OCI-LY7 (cell line): ENCODE data around the gene P3H2. TPM values are rescaled to one million over a fixed set of nuclear protein-coding genes. Genes with fewer than 3 reads are reported as not detected.

Experiments
- BruUV-seq: library from RNA; stranded (reverse); fragments of 400-500 nt; replicated peaks from 2 replicates; lab custom pipeline; 2021; lab: Mats Ljungman, UMichigan
- CTCF ChIA-PET: fragments of 300-600 bp; sonication (Branson Sonifier 250); formaldehyde crosslinking; loops from one replicate; lab custom pipeline; 2022; ENCODE audit warnings: antibody characterized with exemption; ENCODE audit not compliant: unreplicated experiment; lab: Charles Lee
- POLR2A ChIA-PET: fragments of 300-600 bp; sonication (Branson Sonifier 250); formaldehyde crosslinking; loops from one replicate; lab custom pipeline; 2022; ENCODE audit warnings: antibody characterized with exemption; lab: Charles Lee
- DNase-seq: peaks from one replicate; pipeline ENCODE4 v3.0.0-alpha.2; 2015; ENCODE audit warnings: low spot score
- H2AFZ ChIP-seq: fragments of 200-600 bp; sonication (generic), shearing (Covaris generic); 2 replicates; pipeline ENCODE4 v1.6.1; 2014; ENCODE audit warnings: mild to moderate bottlenecking, antibody characterized with exemption, low read length, moderate library complexity
- H3K27ac ChIP-seq: fragments of 200-600 bp; sonication (generic); 2 replicates; pipeline ENCODE4 v1.5.1; 2014; ENCODE audit warnings: mixed run types, low read depth, mild to moderate bottlenecking, moderate library complexity, low read length, inconsistent platforms; ENCODE audit not compliant: poor library complexity, severe bottlenecking
- H3K36me3 ChIP-seq: fragments of 200-600 bp; sonication (generic); 2 replicates; pipeline ENCODE4 v1.6.1; 2014; ENCODE audit warnings: mild to moderate bottlenecking, antibody characterized with exemption, low read length, moderate library complexity, mixed read lengths; ENCODE audit not compliant: insufficient read depth
- H3K4me1 ChIP-seq: fragments of 200-600 bp; sonication (generic); 2 replicates; pipeline ENCODE4 v1.5.1; 2014; ENCODE audit warnings: mild to moderate bottlenecking, low read length; ENCODE audit not compliant: insufficient read depth, poor library complexity, severe bottlenecking
- H3K4me2 ChIP-seq: fragments of 200-600 bp; sonication (generic); 2 replicates; pipeline ENCODE4 v1.6.1; 2014; ENCODE audit warnings: mild to moderate bottlenecking, low read length
- H3K4me3 ChIP-seq: fragments of 200-600 bp; sonication (generic); 2 replicates; pipeline ENCODE4 v1.5.1; 2014; ENCODE audit warnings: mild to moderate bottlenecking, low read depth, low read length; ENCODE audit not compliant: poor library complexity, severe bottlenecking
- H3K79me2 ChIP-seq: fragments of 200-600 bp; sonication (generic); 2 replicates; pipeline ENCODE4 v1.6.1; 2016; ENCODE audit warnings: low read depth, mild to moderate bottlenecking, low read length, moderate library complexity, mixed read lengths; ENCODE audit not compliant: insufficient read depth
- H3K9me2 ChIP-seq: fragments of 200-600 bp; sonication (generic); 2 replicates; pipeline ENCODE4 v1.6.1; 2016; ENCODE audit warnings: mild to moderate bottlenecking, low read length, mixed read lengths; ENCODE audit not compliant: insufficient read depth
- H3K9me3 ChIP-seq: fragments of 200-600 bp; sonication (generic); 2 replicates; pipeline ENCODE4 v1.6.1; 2014; ENCODE audit warnings: mild to moderate bottlenecking, mixed run types, low read length, mixed read lengths
- H4K20me1 ChIP-seq: fragments of 200-600 bp; sonication (generic); 2 replicates; pipeline ENCODE4 v1.6.1; 2014; ENCODE audit warnings: mild to moderate bottlenecking, antibody characterized with exemption, low read length, moderate library complexity, mixed read lengths; ENCODE audit not compliant: insufficient read depth
- CTCF ChIP-seq: fragments of 200-600 bp; sonication (generic); conservative IDR thresholded peaks from 2 replicates; pipeline ENCODE4 v1.5.1; 2014; ENCODE audit warnings: mild to moderate bottlenecking, antibody characterized with exemption, low read length, moderate library complexity, mixed read lengths
- EZH2phosphoT487 ChIP-seq: fragments of 200-600 bp; sonication (generic); IDR thresholded peaks from 2 replicates; pipeline ENCODE4 v1.6.1; 2018; ENCODE audit warnings: low read depth, borderline replicate concordance, mild to moderate bottlenecking, mixed run types, antibody characterized with exemption, low read length, moderate library complexity, mixed read lengths
- intact Hi-C: fragments of 100-400 bp; cut with micrococcal nuclease; formaldehyde crosslinking; loops from one replicate; pipeline ENCODE4 v1.10.0; 2022; ENCODE audit not compliant: unreplicated experiment
- total RNA-seq, 2 experiments: library from RNA; depleted of rRNA in 1 of 2; stranded (reverse); fragments of >200 nt in 1 of 2; shearing (Covaris generic) in 1 of 2; gene quantifications; 2 replicates each; pipeline ENCODE4 v1.2.3, GENCODE V29; 2014 to 2022

Gene P3H2
- total RNA-seq, 2 experiments from 2014 or later = not detected

DNA sequence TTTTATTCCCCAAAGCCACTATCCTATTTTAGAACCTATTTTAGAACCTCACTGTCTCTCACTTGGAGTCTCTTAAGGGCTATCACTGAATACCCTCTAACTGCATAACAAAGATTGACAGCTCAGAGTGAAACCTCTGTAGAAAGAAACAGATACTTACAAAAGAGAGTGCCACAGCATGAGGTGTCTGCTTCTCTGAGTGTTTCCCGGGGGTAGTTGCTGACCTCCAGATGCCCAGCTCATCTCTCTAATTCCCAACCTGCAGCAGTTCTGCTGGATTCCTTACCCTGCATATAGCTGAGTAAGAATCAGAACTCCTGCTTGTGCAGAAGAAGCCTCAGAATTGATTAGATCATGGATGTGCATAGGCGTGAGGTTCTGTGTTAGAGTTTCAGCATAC is 34.5 kb downstream of the P3H2 start:
- Histone ChIP-seq H3K9me3 (no peaks in the 10 kb centered on the region), H2AFZ (no peak overlapping the region), H3K4me1 (no peaks in the 10 kb centered on the region), H3K4me2 (no peak overlapping the region), H3K27ac (no peak overlapping the region), H3K4me3 (no peak overlapping the region), H4K20me1 (no peaks in the 10 kb centered on the region), H3K36me3 (no peaks in the 10 kb centered on the region), H3K79me2 (no peaks in the 10 kb centered on the region), H3K9me2 (no peaks in the 10 kb centered on the region)
- CTCF ChIA-PET = no interaction called here
- TF ChIP-seq CTCF (no peak), EZH2phosphoT487 (no peak)
- intact Hi-C loops = no loop called here
- POLR2A ChIA-PET = interaction anchor here (0.6 kb wide), 1 partner anchor 583 kb away, joined by 3 read pairs; no protein-coding TSS in a partner anchor
- BruUV-seq = no TSS peak
- DNase-seq = no peak

DNA sequence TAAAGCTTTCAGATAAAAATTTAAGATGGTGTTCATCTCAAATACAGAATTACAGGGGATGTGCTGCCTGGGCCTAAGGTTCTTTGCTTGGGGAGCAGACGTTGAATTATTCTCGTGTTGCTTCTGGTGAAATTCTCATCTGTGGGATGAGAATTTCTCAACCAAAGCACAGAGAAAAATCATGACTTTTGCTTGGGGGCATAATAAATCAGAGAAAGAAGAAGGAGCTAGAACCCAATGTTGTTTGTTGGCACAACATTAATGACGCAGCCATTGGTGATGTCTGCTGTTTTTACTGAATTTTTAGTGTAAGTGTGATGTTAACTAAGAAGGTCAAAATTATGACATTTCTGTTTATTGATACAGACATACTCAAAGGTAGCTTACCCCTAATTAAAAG is 35.7 kb downstream of the P3H2 start:
- no peak overlapping the region for H3K4me2 ChIP-seq
- no peaks in the 10 kb centered on the region for H3K4me1 ChIP-seq
- no TSS peak for BruUV-seq
- no peaks in the 10 kb centered on the region for H3K9me2 ChIP-seq
- ChIA-PET POLR2A (no interaction called here), CTCF (no interaction called here)
- TF ChIP-seq CTCF (no peak), EZH2phosphoT487 (no peak)
- H3K79me2 ChIP-seq = no peaks in the 10 kb centered on the region
- intact Hi-C loops = no loop called here
- no peaks in the 10 kb centered on the region for H3K36me3 ChIP-seq
- no peak for DNase-seq
- no peak overlapping the region for H3K4me3 ChIP-seq
- H2AFZ ChIP-seq = no peak overlapping the region
- H4K20me1 ChIP-seq = no peaks in the 10 kb centered on the region
- no peak overlapping the region for H3K27ac ChIP-seq
- no peaks in the 10 kb centered on the region for H3K9me3 ChIP-seq

- no peak overlapping the region for H3K4me3 ChIP-seq
- POLR2A ChIA-PET = no interaction called here
Observed at GRCh38 chr3:190083635-190084034, 37.1 kb downstream of the P3H2 start.

More at GRCh38 chr3:190083635-190084034, 37.1 kb downstream of the P3H2 start:
- no peaks in the 10 kb centered on the region for H3K79me2 ChIP-seq
- H3K36me3 ChIP-seq = no peaks in the 10 kb centered on the region
- H3K4me2 ChIP-seq = no peak overlapping the region
- DNase-seq = no peak
- no peaks in the 10 kb centered on the region for H3K9me2 ChIP-seq
- no peaks in the 10 kb centered on the region for H4K20me1 ChIP-seq
- H3K9me3 ChIP-seq = no peaks in the 10 kb centered on the region
- no peaks in the 10 kb centered on the region for H3K4me1 ChIP-seq
- CTCF ChIA-PET = no interaction called here
- intact Hi-C loops = no loop called here
- H2AFZ ChIP-seq = no peak overlapping the region
- TF ChIP-seq EZH2phosphoT487 (no peak), CTCF (no peak)
- no TSS peak for BruUV-seq
- H3K27ac ChIP-seq = no peak overlapping the region
